BE2C (cell line): Measurements from ENCODE around the gene IVL.

Experiments
- DNase-seq: peaks from one replicate; pipeline ENCODE4 v3.0.0-alpha.2; 2020
- H3K27me3 ChIP-seq: fragments of 250-450 bp; sonication (Bioruptor Pico); 2 replicates; pipeline ENCODE4 v1.5.1; 2020; ENCODE audit warnings: mild to moderate bottlenecking
- H3K36me3 ChIP-seq: fragments of 250-450 bp; sonication (Bioruptor Pico); 2 replicates; pipeline ENCODE4 v1.5.1; 2020; ENCODE audit warnings: mild to moderate bottlenecking
- H3K4me1 ChIP-seq: fragments of 250-450 bp; sonication (Bioruptor Pico); 2 replicates; pipeline ENCODE4 v1.5.1; 2020
- H3K4me3 ChIP-seq: 2 replicates; pipeline ENCODE4 v1.5.1; 2011; ENCODE audit warnings: low read depth, low read length
- H3K9me3 ChIP-seq: fragments of 250-450 bp; sonication (Bioruptor Pico); 2 replicates; pipeline ENCODE4 v1.5.1; 2020
- TF ChIP-seq, protein P1 (sequence below): IDR thresholded peaks from 2 replicates; pipeline ENCODE4 v1.5.1; 2012; ENCODE audit warnings: mild to moderate bottlenecking, low read depth, low read length

IVL gene

DNA sequence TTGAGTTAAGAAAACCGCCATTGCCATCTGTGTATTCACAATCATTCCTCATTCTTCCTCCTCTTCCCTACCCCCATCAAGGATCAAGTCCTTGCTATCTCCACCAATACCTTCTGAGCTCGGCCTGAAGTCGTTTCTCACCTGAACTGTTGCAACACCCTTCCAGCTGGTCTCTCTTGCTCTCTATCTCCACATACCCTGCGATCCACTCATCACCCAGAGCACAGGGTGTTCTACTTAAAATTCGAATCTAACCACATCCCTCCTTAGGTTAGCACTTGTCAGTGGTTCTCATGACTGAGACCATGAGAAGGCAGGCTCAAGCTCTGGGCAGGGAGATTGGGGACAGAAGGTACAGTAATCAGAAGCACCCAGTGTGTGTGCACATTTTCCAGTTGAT, 4.6 kb downstream of the IVL start:
- no peaks in the 10 kb centered on the region for H3K9me3 ChIP-seq
- DNase-seq = no peak
- TF ChIP-seq, protein P1, sequence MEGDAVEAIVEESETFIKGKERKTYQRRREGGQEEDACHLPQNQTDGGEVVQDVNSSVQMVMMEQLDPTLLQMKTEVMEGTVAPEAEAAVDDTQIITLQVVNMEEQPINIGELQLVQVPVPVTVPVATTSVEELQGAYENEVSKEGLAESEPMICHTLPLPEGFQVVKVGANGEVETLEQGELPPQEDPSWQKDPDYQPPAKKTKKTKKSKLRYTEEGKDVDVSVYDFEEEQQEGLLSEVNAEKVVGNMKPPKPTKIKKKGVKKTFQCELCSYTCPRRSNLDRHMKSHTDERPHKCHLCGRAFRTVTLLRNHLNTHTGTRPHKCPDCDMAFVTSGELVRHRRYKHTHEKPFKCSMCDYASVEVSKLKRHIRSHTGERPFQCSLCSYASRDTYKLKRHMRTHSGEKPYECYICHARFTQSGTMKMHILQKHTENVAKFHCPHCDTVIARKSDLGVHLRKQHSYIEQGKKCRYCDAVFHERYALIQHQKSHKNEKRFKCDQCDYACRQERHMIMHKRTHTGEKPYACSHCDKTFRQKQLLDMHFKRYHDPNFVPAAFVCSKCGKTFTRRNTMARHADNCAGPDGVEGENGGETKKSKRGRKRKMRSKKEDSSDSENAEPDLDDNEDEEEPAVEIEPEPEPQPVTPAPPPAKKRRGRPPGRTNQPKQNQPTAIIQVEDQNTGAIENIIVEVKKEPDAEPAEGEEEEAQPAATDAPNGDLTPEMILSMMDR = no peak
- H3K36me3 ChIP-seq = no peaks in the 10 kb centered on the region
- no peak overlapping the region for H3K4me3 ChIP-seq
- no peaks in the 10 kb centered on the region; the same call in none of the 2 replicates for H3K27me3 ChIP-seq
- no peaks in the 10 kb centered on the region for H3K4me1 ChIP-seq

DNA sequence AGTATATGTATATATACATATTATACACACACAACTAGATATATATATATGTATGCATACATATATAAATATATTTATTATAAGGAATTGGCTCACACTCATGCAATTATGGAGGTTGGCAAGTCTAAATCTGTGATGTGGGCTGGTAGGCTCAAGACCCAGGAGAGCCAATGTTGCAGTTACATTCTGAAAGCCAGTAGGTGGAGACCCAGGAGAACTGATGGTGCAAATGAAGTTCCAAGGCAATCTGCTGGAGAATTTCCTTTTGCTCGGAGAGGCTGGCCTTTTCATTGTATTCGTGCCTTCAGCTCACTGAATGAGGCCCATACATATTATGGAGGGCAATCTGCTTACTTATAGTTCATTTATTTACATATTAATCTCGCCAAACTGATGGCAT, 9.4 kb downstream of the IVL start:
- H3K27me3 ChIP-seq = no peaks in the 10 kb centered on the region; the same call in none of the 2 replicates
- TF ChIP-seq, protein P1 = 0 out of 2 replicates have a peak, but pooled peaks have one; percentile 26

DNA sequence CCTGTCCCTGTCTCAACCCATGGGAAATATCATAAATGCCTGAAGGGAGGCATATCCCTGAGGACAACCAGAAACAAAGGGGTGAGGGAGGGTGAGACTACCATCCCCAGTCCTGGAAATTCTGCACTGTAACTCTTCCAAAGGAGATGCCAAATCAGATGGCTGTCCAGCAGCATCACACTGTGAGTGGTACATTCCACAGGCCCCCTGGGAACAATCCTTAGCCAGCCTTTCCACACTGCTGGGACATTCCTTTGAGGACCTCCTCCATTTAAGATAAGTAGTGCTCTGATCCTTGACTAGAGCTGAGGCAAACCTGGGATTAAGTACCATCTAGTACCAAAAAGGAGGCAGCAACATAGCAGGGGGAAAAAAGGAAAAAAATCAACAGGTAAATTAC, 10.7 kb downstream of the IVL start:
- TF ChIP-seq, protein P1 = no peak
- Histone ChIP-seq H3K4me3 (no peak overlapping the region), H3K4me1 (no peaks in the 10 kb centered on the region), H3K27me3 (no peaks in the 10 kb centered on the region; the same call in 1 of the 2 replicates), H3K36me3 (no peaks in the 10 kb centered on the region), H3K9me3 (no peaks in the 10 kb centered on the region)
- DNase-seq = no peak

More for the DNA sequence above, 9.4 kb downstream of the IVL start:
- H3K9me3 ChIP-seq = no peaks in the 10 kb centered on the region
- DNase-seq = no peak
- no peaks in the 10 kb centered on the region for H3K4me1 ChIP-seq
- H3K36me3 ChIP-seq = no peaks in the 10 kb centered on the region
- H3K4me3 ChIP-seq = no peak overlapping the region

DNA sequence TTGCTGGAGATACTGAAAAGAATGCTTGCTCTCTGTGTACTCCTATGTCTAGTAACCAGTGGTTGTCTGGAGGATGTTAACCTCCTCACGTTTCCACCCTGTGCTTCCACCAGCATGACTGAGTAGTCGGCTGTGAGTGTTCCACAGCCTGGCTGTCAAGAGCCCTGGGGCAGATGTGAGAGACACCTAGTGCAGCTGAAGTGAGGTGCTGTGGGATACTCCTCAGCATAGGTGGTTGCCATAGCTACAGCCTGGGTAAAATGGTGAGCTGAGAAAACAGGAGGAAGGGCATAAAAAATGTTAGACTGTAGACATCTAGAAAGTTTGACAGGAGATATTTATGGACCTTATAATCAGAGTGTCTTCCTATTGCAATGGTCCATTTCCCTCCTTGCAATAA, 15.8 kb downstream of the IVL start:
- no peak for DNase-seq
- Histone ChIP-seq H3K4me1 (no peaks in the 10 kb centered on the region), H3K27me3 (no peaks in the 10 kb centered on the region), H3K36me3 (no peaks in the 10 kb centered on the region), H3K4me3 (no peak overlapping the region), H3K9me3 (no peaks in the 10 kb centered on the region)
- TF ChIP-seq, protein P1 = no peak

DNA sequence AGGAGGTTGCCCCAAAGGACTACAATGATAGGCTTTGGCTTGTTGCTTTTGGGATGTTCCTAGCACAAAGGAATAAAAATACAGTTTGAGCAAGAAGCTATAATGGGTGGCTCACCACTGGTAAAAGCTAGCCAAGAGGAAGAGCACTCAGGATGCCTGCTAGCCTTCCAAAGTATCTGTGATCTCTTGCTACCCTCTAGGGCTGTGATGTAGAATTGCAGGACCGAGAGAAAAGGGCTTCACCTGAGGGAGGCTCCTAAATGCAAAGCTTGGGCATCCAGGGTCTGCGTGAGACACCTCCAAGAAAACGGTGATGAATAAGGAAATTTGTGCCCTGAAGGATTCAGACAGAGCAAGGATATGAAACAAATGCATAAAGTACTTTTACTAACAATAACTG, 17.7 kb downstream of the IVL start:
- no peaks in the 10 kb centered on the region for H3K9me3 ChIP-seq
- no peaks in the 10 kb centered on the region for H3K36me3 ChIP-seq
- no peak for DNase-seq
- H3K4me1 ChIP-seq = no peaks in the 10 kb centered on the region
- H3K27me3 ChIP-seq = no peaks in the 10 kb centered on the region
- TF ChIP-seq, protein P1 = peak; percentile 31
- H3K4me3 ChIP-seq = no peak overlapping the region

DNA sequence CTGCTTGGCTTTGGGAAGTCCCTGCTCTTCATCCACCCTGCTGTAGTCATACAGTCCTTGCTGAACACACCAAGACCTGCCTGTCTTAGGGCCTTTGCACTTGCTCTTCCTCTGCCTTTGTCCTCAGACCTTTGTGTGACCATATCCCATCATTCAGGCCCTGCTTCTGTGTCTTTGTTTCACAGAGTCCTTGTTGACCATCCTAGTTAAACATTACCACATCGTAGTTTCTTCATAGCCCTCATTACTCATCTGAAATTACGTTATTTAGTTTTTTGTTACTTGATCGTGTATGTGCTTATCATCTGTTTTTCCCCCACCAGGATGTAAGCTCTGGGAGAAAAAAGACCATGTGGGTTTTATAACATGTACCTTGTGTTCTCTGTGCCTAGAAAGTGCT, 20.3 kb downstream of the IVL start:
- DNase-seq = no peak
- no peaks in the 10 kb centered on the region for H3K4me1 ChIP-seq
- TF ChIP-seq, protein P1 = no peak
- H3K9me3 ChIP-seq = no peaks in the 10 kb centered on the region
- H3K4me3 ChIP-seq = no peak overlapping the region
- H3K27me3 ChIP-seq = no peaks in the 10 kb centered on the region
- no peaks in the 10 kb centered on the region for H3K36me3 ChIP-seq
